Activated CD8-positive, alpha-beta T cell treated with anti-CD3 and anti-CD28 coated beads for 36 hours (primary cell): Measurements from ENCODE around the gene PNMA8B. TPM values are rescaled to one million over a fixed set of nuclear protein-coding genes. Genes with fewer than 3 reads are reported as not detected.

Source experiments
- ATAC-seq: fragments of 200-7000 bp; cut with Tn5 transposase; one replicate; pipeline ENCODE4 v1.10.0; 2021; ENCODE audit warnings: mild to moderate bottlenecking, moderate library complexity
- CTCF ChIA-PET: fragments of 350-600 bp; sonication (Branson Sonifier 250); formaldehyde crosslinking; loops from one replicate; lab custom pipeline; 2021; ENCODE audit warnings: antibody characterized with exemption; lab: Charles Lee
- POLR2A ChIA-PET: fragments of 350-600 bp; sonication (Branson Sonifier 250); formaldehyde crosslinking; loops from one replicate; lab custom pipeline; 2021; ENCODE audit warnings: antibody characterized with exemption; lab: Charles Lee
- DNase-seq: peaks from one replicate; pipeline ENCODE4 v3.0.0-alpha.2; 2020
- H3K27ac Mint-ChIP-seq: one replicate; pipeline ENCODE4 v1.8.0; 2021; ENCODE audit warnings: mild to moderate bottlenecking, mixed read lengths
- H3K27me3 Mint-ChIP-seq: one replicate; pipeline ENCODE4 v1.8.0; 2021; ENCODE audit warnings: mixed read lengths
- H3K36me3 Mint-ChIP-seq: one replicate; pipeline ENCODE4 v1.8.0; 2021; ENCODE audit warnings: low read depth, mixed read lengths
- H3K4me1 Mint-ChIP-seq: one replicate; pipeline ENCODE4 v1.8.0; 2021; ENCODE audit warnings: low read depth, mixed read lengths
- H3K4me3 Mint-ChIP-seq: one replicate; pipeline ENCODE4 v1.8.0; 2021; ENCODE audit warnings: mild to moderate bottlenecking, moderate library complexity, mixed read lengths
- H3K9me3 Mint-ChIP-seq: one replicate; pipeline ENCODE4 v1.8.0; 2021; ENCODE audit warnings: mixed read lengths
- CTCF ChIP-seq: fragments of 200-600 bp; IDR thresholded peaks from one replicate; pipeline ENCODE4 v1.8.0; 2022; ENCODE audit warnings: antibody characterized with exemption, mild to moderate bottlenecking
- intact Hi-C: fragments of 100-400 bp; cut with micrococcal nuclease; formaldehyde crosslinking; loops from one replicate; pipeline ENCODE4 v1.10.0; 2022
- total RNA-seq, 2 experiments: library from RNA; stranded (reverse); gene quantifications; one replicate each; pipeline ENCODE4 v1.2.3, GENCODE V29; 2021

The PNMA8B gene
- total RNA-seq, 2 experiments from 2014 or later = not detected

- no peak for DNase-seq
- no peak for TF ChIP-seq CTCF
- Mint-ChIP-seq H3K36me3 (no peaks in the 10 kb centered on the region), H3K4me3 (no peak overlapping the region), H3K9me3 (no peaks in the 10 kb centered on the region), H3K4me1 (no peaks in the 10 kb centered on the region), H3K27ac (no peak overlapping the region), H3K27me3 (peaks cover 1% of the 10 kb centered on the region)
- intact Hi-C loops = no loop called here
- ChIA-PET CTCF (interaction anchor here (1.2 to 11.2 kb wide), 11 partner anchors 7 to 137 kb away, joined by 3 to 219 read pairs (median 10); partner anchors contain the start of gene DACT3), POLR2A (no interaction called here)
- ATAC-seq = no peak
These were observed 40.7 kb upstream of the PNMA8B start for GRCh38 chr19:46536391-46536790.

- CTCF ChIA-PET = interaction anchor here (1.0 to 1.6 kb wide), 2 partner anchors 8 to 45 kb away, joined by 3 to 5 read pairs; no protein-coding TSS in a partner anchor
- ATAC-seq (no peak), DNase-seq (no peak)
- Mint-ChIP-seq H3K27me3 (peaks cover 1% of the 10 kb centered on the region), H3K4me1 (peaks cover 12% of the 10 kb centered on the region), H3K4me3 (no peak overlapping the region), H3K9me3 (no peaks in the 10 kb centered on the region), H3K36me3 (no peaks in the 10 kb centered on the region), H3K27ac (no peak overlapping the region)
- no peak for TF ChIP-seq CTCF
- intact Hi-C loops = no loop called here
- POLR2A ChIA-PET = no interaction called here
These were observed 38.0 kb upstream of the PNMA8B start for GRCh38 chr19:46533621-46534081.

- Mint-ChIP-seq H3K4me3 (no peak overlapping the region), H3K4me1 (peaks cover 12% of the 10 kb centered on the region), H3K27ac (no peak overlapping the region), H3K36me3 (no peaks in the 10 kb centered on the region), H3K27me3 (peaks cover 1% of the 10 kb centered on the region), H3K9me3 (no peaks in the 10 kb centered on the region)
- ChIA-PET POLR2A (no interaction called here), CTCF (interaction anchor here (1.0 to 1.8 kb wide), 3 partner anchors 9 to 46 kb away, joined by 3 to 7 read pairs (median 5); no protein-coding TSS in a partner anchor)
- DNase-seq (no peak), ATAC-seq (no peak)
- intact Hi-C loops = no loop called here
- no peak for TF ChIP-seq CTCF
These were observed 37.5 kb upstream of the PNMA8B start for GRCh38 chr19:46533078-46533620.

- H3K4me3 Mint-ChIP-seq = no peak overlapping the region
- ChIA-PET POLR2A (no interaction called here), CTCF (interaction anchor here (0.7 to 5.4 kb wide), 16 partner anchors 8 to 223 kb away, joined by 3 to 57 read pairs (median 4); partner anchors contain the start of gene DACT3)
- TF ChIP-seq CTCF = no peak
- DNase-seq (no peak), ATAC-seq (peak; percentile 54)
- H3K4me1 Mint-ChIP-seq = peaks cover 12% of the 10 kb centered on the region
- intact Hi-C loops = no loop called here
- no peak overlapping the region for H3K27ac Mint-ChIP-seq
- H3K36me3 Mint-ChIP-seq = no peaks in the 10 kb centered on the region
- H3K9me3 Mint-ChIP-seq = peaks cover 4% of the 10 kb centered on the region
- no peaks in the 10 kb centered on the region for H3K27me3 Mint-ChIP-seq
These were observed 35.0 kb upstream of the PNMA8B start for GRCh38 chr19:46530636-46531035.
